ENCODE measurements around the gene EZR. TPM values are rescaled to one million over a fixed set of nuclear protein-coding genes. Genes with fewer than 3 reads are reported as not detected.

EZR gene
- total and polyA plus RNA-seq, 9 of the 15 experiments (the other 6 are each of a cell fraction or from before 2014, with no cell fraction given) = 36.5 to 162 (median 104) TPM

DNA sequence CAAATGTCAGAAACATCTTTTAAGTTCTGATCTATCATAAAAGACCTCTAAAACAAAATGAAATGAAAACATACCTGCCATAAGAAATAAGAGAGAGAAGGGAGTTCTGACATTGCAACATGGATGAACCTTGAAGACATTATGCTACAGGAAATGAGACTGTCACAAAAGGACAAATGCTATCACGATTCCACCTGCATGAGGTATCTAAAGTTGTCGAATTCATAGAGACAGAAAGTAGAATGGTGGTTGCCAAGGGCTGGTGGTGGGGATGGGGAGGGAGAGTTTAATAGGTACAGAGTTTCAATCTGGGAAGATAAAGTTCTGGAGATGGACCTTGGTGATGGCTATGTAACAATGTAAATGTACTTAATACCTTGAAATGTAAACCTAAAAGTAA is 3.3 kb downstream of the EZR start:
- Histone ChIP-seq H3K4me3 (no peak overlapping the region), H3K9me3 (replicated peaks; ENCODE audit: control insufficient read depth, insufficient read depth, low read depth, low read length) (no peaks in the 10 kb centered on the region), H3K4me1 (replicated peaks in 1 of 2; ENCODE audit: control insufficient read depth in 2 of 2, insufficient read depth in 2 of 2, low read length in 2 of 2) (peaks cover 42 to 57% of the 10 kb centered on the region in 2 experiments), H3K27me3 (ENCODE audit: control insufficient read depth in 2 of 2, insufficient read depth in 2 of 2, low read length in 2 of 2) (no peaks in the 10 kb centered on the region), H3K9ac (ENCODE audit: insufficient read depth in 1 of 2, low read depth in 2 of 2, low read length in 2 of 2) (no peak overlapping the region), H3K36me3 (ENCODE audit: control insufficient read depth, insufficient read depth, low read length) (peaks cover 61% of the 10 kb centered on the region), H2AFZ (ENCODE audit: low read depth, low read length) (no peak overlapping the region), H4K20me1 (replicated peaks; ENCODE audit: control insufficient read depth, insufficient read depth, low read length) (peaks cover 49% of the 10 kb centered on the region), H3K27ac (ENCODE audit: extremely low read depth, low read depth, low read length) (no peak overlapping the region), H3K4me2 (ENCODE audit: insufficient read depth, low read length) (peak overlapping the region; percentile 22; the same call in 1 of the 2 replicates), H3K79me2 (ENCODE audit: control insufficient read depth, insufficient read depth, low read length) (peaks cover 76% of the 10 kb centered on the region), H3K9me1 (ENCODE audit: control insufficient read depth, insufficient read depth, low read length) (peaks cover 18% of the 10 kb centered on the region)
- ChIA-PET POLR2A (interaction anchor here (0.9 to 1.0 kb wide), 2 partner anchors 10 to 38 kb away, joined by 3 to 4 read pairs; no protein-coding TSS in a partner anchor), CTCF (ENCODE audit: low intra/inter-chr PET ratio) (interaction anchor here (1.3 kb wide), 1 partner anchor 22 kb away, joined by 3 read pairs; no protein-coding TSS in a partner anchor)
- BruUV-seq (replicated peaks) = no TSS peak
- FAIRE-seq (no peak), DNase-seq (ENCODE audit: extremely low read depth in 1 of 4, low spot score in 3 of 4) (no peak), ATAC-seq (no peak)
- in situ Hi-C loops (cut with MboI) = no loop called here
- no peak for TF ChIP-seq DDX20 (tag; IDR thresholded peaks at IDR 0.05; ENCODE audit: low read depth)
- TF ChIP-seq, protein P1, sequence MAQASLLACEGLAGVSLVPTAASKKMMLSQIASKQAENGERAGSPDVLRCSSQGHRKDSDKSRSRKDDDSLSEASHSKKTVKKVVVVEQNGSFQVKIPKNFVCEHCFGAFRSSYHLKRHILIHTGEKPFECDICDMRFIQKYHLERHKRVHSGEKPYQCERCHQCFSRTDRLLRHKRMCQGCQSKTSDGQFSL (CRISPR knock-in tag; IDR thresholded peaks at IDR 0.05) = no peak
- TF ChIP-seq, protein P1 (tag; IDR thresholded peaks at IDR 0.05) = no peak
- no peak for TF ChIP-seq ARNT (IDR thresholded peaks at IDR 0.05)
- no peak for TF ChIP-seq NONO (IDR thresholded peaks at IDR 0.05; ENCODE audit: low read depth in 2 of 2, low read length in 1 of 2)
- no peak for TF ChIP-seq GATAD2B (IDR thresholded peaks at IDR 0.05; ENCODE audit: borderline replicate concordance)
- no peak for TF ChIP-seq BRCA1 (IDR thresholded peaks at IDR 0.05)
- TF ChIP-seq BRCA1 (CRISPR knock-in tag; IDR thresholded peaks at IDR 0.05) = no peak
- TF ChIP-seq SAFB2 (IDR thresholded peaks at IDR 0.05; ENCODE audit: borderline replicate concordance, low read depth, low read length, severe bottlenecking) = no peak
- no peak for TF ChIP-seq TBP (optimal IDR thresholded peaks at IDR 0.05; ENCODE audit: low read depth, low read length)
- TF ChIP-seq ZNF121 (CRISPR knock-in tag; conservative IDR thresholded peaks at IDR 0.05) = no peak
- WGBS (ENCODE audit: insufficient coverage, low coverage, missing lambda C conversion rate) = 46% methylated on average over 2 of the region's 2 CpGs
- intact Hi-C loops (cut with micrococcal nuclease) = no loop called here
